GM18861 (cell line): ENCODE measurements around the gene MAML3.

Experiments used
- ATAC-seq: cut with Tn5 transposase; IDR thresholded peaks from one replicate; pipeline ENCODE4 v1.9.1; 2021; ENCODE audit not compliant: unreplicated experiment

Gene MAML3

GRCh38 chr4:140080883-140081282 lies 73.1 kb downstream of the MAML3 start:
- ATAC-seq, result no peak

GRCh38 chr4:140078366-140078765 lies 75.6 kb downstream of the MAML3 start:
- ATAC-seq, result no peak

GRCh38 chr4:140076307-140076706 lies 77.7 kb downstream of the MAML3 start:
- ATAC-seq, result no peak

GRCh38 chr4:140071806-140072205 lies 82.2 kb downstream of the MAML3 start:
- ATAC-seq, result peak; percentile 88

- ATAC-seq, result no peak
Measured at GRCh38 chr4:140070973-140071372, 83.0 kb downstream of the MAML3 start.

GRCh38 chr4:140070366-140070765 lies 83.6 kb downstream of the MAML3 start:
- ATAC-seq, result no peak

- ATAC-seq, result no peak
Measured at GRCh38 chr4:140069066-140069465, 84.9 kb downstream of the MAML3 start.

- no peak for ATAC-seq
Measured at GRCh38 chr4:140068271-140068670, 85.7 kb downstream of the MAML3 start.

GRCh38 chr4:140066031-140066930 lies 87.7 kb downstream of the MAML3 start:
- no peak for ATAC-seq

- no peak for ATAC-seq
Measured at GRCh38 chr4:140065393-140065792, 88.6 kb downstream of the MAML3 start.

GRCh38 chr4:140061659-140062289 lies 92.2 kb downstream of the MAML3 start:
- ATAC-seq, result no peak

GRCh38 chr4:140061194-140061593 lies 92.8 kb downstream of the MAML3 start:
- ATAC-seq, result no peak

- no peak for ATAC-seq
Measured at GRCh38 chr4:140059159-140059558, 94.8 kb downstream of the MAML3 start.

GRCh38 chr4:140057701-140058100 lies 96.3 kb downstream of the MAML3 start:
- ATAC-seq, result no peak

- ATAC-seq, result no peak
Measured at GRCh38 chr4:140056015-140056414, 98.0 kb downstream of the MAML3 start.

GRCh38 chr4:140054861-140055260 lies 99.1 kb downstream of the MAML3 start:
- no peak for ATAC-seq

- no peak for ATAC-seq
Measured at GRCh38 chr4:140053185-140053584, 100.8 kb downstream of the MAML3 start.

GRCh38 chr4:140052050-140052449 lies 101.9 kb downstream of the MAML3 start:
- no peak for ATAC-seq

- ATAC-seq, result no peak
Measured at GRCh38 chr4:140049849-140050637, 103.9 kb downstream of the MAML3 start.

GRCh38 chr4:140049024-140049848 lies 104.7 kb downstream of the MAML3 start:
- ATAC-seq, result no peak
